A549 (cell line): ENCODE results near the gene TUT1. TPM values are rescaled to one million over a fixed set of nuclear protein-coding genes. Genes with fewer than 3 reads are reported as not detected.

ENCODE experiments used
- ATAC-seq, 2 experiments: fragments of 200-7000 bp in 1 of 2; fragments of >200 bp in 1 of 2; cut with Nextera tagmentation in 1 of 2; cut with Tn5 transposase in 1 of 2; 3 replicates each; pipeline versions ENCODE4 v1.8.0 to v1.9.1; 2018 to 2020; ENCODE audit warnings: mild to moderate bottlenecking in 1 of 2, moderate library complexity in 1 of 2
- CTCF ChIA-PET: fragments of 300-600 bp; sonication (Branson Sonifier 250); formaldehyde crosslinking; extraction: SDS; loops from one replicate; lab custom pipeline; 2021; ENCODE audit warnings: antibody characterized with exemption, inconsistent platforms; lab: Yijun Ruan, JAX
- POLR2A ChIA-PET: fragments of 350-600 bp; formaldehyde crosslinking; extraction: SDS; loops from one replicate; lab custom pipeline; 2021; ENCODE audit warnings: antibody characterized with exemption, inconsistent platforms; lab: Yijun Ruan, JAX
- DNase-seq, 2 experiments: peaks; one replicate each; pipeline versions ENCODE4 v3.0.0 to v3.0.0-alpha.2; 2011 to 2016; ENCODE audit warnings: low read depth in 1 of 2, low spot score in 1 of 2
- FAIRE-seq: peaks from 2 replicates; lab custom pipeline; 2011; peaks lifted over from hg19 to GRCh38; lab: Jason Lieb, UNC
- H3K27ac ChIP-seq, 2 experiments: fragments of >200 bp; sonication (Bioruptor Twin); formaldehyde crosslinking; 3 replicates each; pipeline ENCODE4 v1.5.1; 2016 to 2017
- H3K4me1 ChIP-seq: fragments of >200 bp; sonication (Bioruptor Twin); formaldehyde crosslinking; 3 replicates; pipeline ENCODE4 v1.6.1; 2016
- H3K4me2 ChIP-seq: fragments of >200 bp; sonication (Bioruptor Twin); formaldehyde crosslinking; 3 replicates; pipeline ENCODE4 v1.6.1; 2016
- H3K4me3 ChIP-seq: fragments of >200 bp; sonication (Bioruptor Twin); formaldehyde crosslinking; 3 replicates; pipeline ENCODE4 v1.5.1; 2016
- H3K9me3 ChIP-seq: fragments of >200 bp; sonication (Bioruptor Twin); formaldehyde crosslinking; 3 replicates; pipeline ENCODE4 v1.6.1; 2016
- CEBPB ChIP-seq, 2 experiments: fragments of >200 bp in 1 of 2; sonication (Bioruptor Twin) in 1 of 2; formaldehyde crosslinking in 1 of 2; IDR thresholded peaks; 2 replicates each; pipeline ENCODE4 v1.6.1; 2012 to 2016
- EHMT2 ChIP-seq: fragments of 200-600 bp; sonication (generic); IDR thresholded peaks from 2 replicates; pipeline ENCODE4 v1.6.1; 2016; ENCODE audit warnings: antibody characterized with exemption, low read depth, mild to moderate bottlenecking, moderate library complexity
- ESRRA ChIP-seq: fragments of 150-350 bp; IDR thresholded peaks from 2 replicates; pipeline ENCODE4 v1.6.1; 2014; ENCODE audit warnings: mild to moderate bottlenecking, low read length, borderline replicate concordance
- FOSL2 ChIP-seq, 2 experiments: fragments of 450-650 bp in 1 of 2; fragments of >200 bp in 1 of 2; sonication (Bioruptor Twin) in 1 of 2; formaldehyde crosslinking; IDR thresholded peaks; 2 replicates each; pipeline versions ENCODE4 v1.5.0 to v1.6.1; 2016 to 2020; ENCODE audit warnings: mild to moderate bottlenecking in 1 of 2, moderate library complexity in 1 of 2
- GATA3 ChIP-seq: IDR thresholded peaks from 2 replicates; pipeline ENCODE4 v1.6.1; 2012; ENCODE audit warnings: borderline replicate concordance
- HOXB13 ChIP-seq: fragments of 250-450 bp; sonication (Bioruptor Pico); IDR thresholded peaks from 2 replicates; pipeline ENCODE4 v1.5.0; 2020; ENCODE audit warnings: low read depth, mild to moderate bottlenecking, moderate library complexity
- MAFK ChIP-seq: fragments of 450-650 bp; IDR thresholded peaks from 2 replicates; pipeline ENCODE4 v1.6.1; 2014; ENCODE audit not compliant: partially characterized antibody
- NPAS2 ChIP-seq: fragments of 250-450 bp; sonication (Bioruptor Pico); IDR thresholded peaks from 2 replicates; pipeline ENCODE4 v1.8.0; 2022; ENCODE audit warnings: mild to moderate bottlenecking, moderate library complexity, borderline replicate concordance
- PHF8 ChIP-seq: fragments of 200-600 bp; sonication (generic); IDR thresholded peaks from 2 replicates; pipeline ENCODE4 v1.6.1; 2016; ENCODE audit warnings: low read depth, mild to moderate bottlenecking, antibody characterized with exemption, moderate library complexity, borderline replicate concordance
- RAD21 ChIP-seq, 2 experiments: fragments of >200 bp in 1 of 2; sonication (Bioruptor Twin) in 1 of 2; formaldehyde crosslinking in 1 of 2; IDR thresholded peaks in 1 of 2; conservative IDR thresholded peaks in 1 of 2; 2 replicates in 1 of 2; 3 replicates in 1 of 2; pipeline ENCODE4 v1.6.1; 2012 to 2018; ENCODE audit warnings: inconsistent platforms in 1 of 2
- RARB ChIP-seq: fragments of 250-450 bp; sonication (Bioruptor Pico); IDR thresholded peaks from 2 replicates; pipeline ENCODE4 v1.8.0; 2021; ENCODE audit warnings: mild to moderate bottlenecking, moderate library complexity
- RFX5 ChIP-seq: fragments of 450-650 bp; IDR thresholded peaks from 2 replicates; pipeline ENCODE4 v1.7.1; 2014; ENCODE audit warnings: antibody characterized with exemption, mild to moderate bottlenecking, moderate library complexity
- SMC3 ChIP-seq: fragments of >200 bp; sonication (Bioruptor Twin); formaldehyde crosslinking; IDR thresholded peaks from 3 replicates; pipeline ENCODE4 v1.6.1; 2018; ENCODE audit warnings: inconsistent platforms
- SREBF2 ChIP-seq: fragments of 450-650 bp; IDR thresholded peaks from 2 replicates; pipeline ENCODE4 v1.6.1; 2014; ENCODE audit warnings: mild to moderate bottlenecking, moderate library complexity
- TFCP2L1 ChIP-seq: fragments of 250-450 bp; sonication (Bioruptor Pico); IDR thresholded peaks from 2 replicates; pipeline ENCODE4 v1.5.0; 2021; ENCODE audit warnings: mild to moderate bottlenecking
- TP53 ChIP-seq: fragments of 250-450 bp; sonication (Bioruptor Pico); IDR thresholded peaks from 2 replicates; pipeline ENCODE4 v1.5.0; 2021; ENCODE audit warnings: mild to moderate bottlenecking, moderate library complexity
- ZC3H11A ChIP-seq: fragments of 450-650 bp; IDR thresholded peaks from 2 replicates; pipeline ENCODE4 v1.6.1; 2014; ENCODE audit warnings: antibody characterized with exemption, mild to moderate bottlenecking
- ZFP36 ChIP-seq: fragments of 450-650 bp; IDR thresholded peaks from 2 replicates; pipeline ENCODE4 v1.6.1; 2014; ENCODE audit warnings: borderline replicate concordance; ENCODE audit not compliant: partially characterized antibody
- WGBS: methylation state at CpG from one replicate; pipeline ENCODE4 v1.1.6; 2017; ENCODE audit errors: missing lambda C conversion rate; 5-methylcytosine and 5-hydroxymethylcytosine counted together
- polyA plus RNA-seq, 4 experiments: library from polyadenylated mRNA; depleted of rRNA in 3 of 4; stranded (reverse); fragments of >200 nt; fragmentation: RNase III in 1 of 4; extraction: RNeasy Plus Mini Kit Qiagen cat#74134 plus additional on column Dnase treatment in 1 of 4; gene quantifications; 2 replicates in 3 of 4; 3 replicates in 1 of 4; pipeline ENCODE4 v1.2.3, GENCODE V29; 2011 to 2017
- TF ChIP-seq, protein P1 (sequence below): fragments of 200-600 bp; sonication (generic); IDR thresholded peaks from 2 replicates; pipeline ENCODE4 v1.6.1; 2016; ENCODE audit warnings: antibody characterized with exemption, mild to moderate bottlenecking, moderate library complexity
- TF ChIP-seq, protein P2 (sequence below): fragments of 450-650 bp; IDR thresholded peaks from 2 replicates; pipeline ENCODE4 v1.6.1; 2014; ENCODE audit warnings: antibody characterized with exemption
- TF ChIP-seq, protein P3 (sequence below): fragments of >200 bp; sonication (Bioruptor Twin); formaldehyde crosslinking; IDR thresholded peaks from 3 replicates; pipeline ENCODE4 v1.6.1; 2016
- TF ChIP-seq, protein P4 (sequence below): fragments of 250-450 bp; sonication (Bioruptor Pico); IDR thresholded peaks from 2 replicates; pipeline ENCODE4 v1.5.0; 2021; ENCODE audit warnings: mild to moderate bottlenecking, moderate library complexity, borderline replicate concordance

TUT1 gene
- polyA plus RNA-seq, 2 of the 4 experiments (the other 2 are of a cell fraction): 11.1 to 15.5 TPM

DNA sequence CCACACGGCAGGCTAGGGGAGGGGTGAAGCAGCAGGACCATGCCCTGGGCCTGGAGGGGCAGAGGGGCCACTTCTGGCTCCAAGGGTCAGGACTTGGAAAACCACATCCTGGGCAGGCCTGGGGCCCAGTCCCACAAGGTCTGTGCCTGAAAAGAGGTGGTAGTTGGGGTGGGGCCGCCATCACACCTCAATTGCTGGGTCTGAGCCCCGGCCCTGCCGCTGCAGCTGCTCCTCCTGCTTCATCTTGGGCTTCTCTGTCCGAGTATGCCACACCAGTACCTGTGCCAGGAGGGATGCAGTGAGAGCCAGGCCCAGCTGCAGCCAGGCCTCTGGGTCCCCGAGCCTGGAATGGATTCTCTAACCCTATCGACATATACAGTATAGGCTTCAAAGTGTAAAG, 24.2 kb upstream of the TUT1 start (continued):
- TF ChIP-seq, protein P1, sequence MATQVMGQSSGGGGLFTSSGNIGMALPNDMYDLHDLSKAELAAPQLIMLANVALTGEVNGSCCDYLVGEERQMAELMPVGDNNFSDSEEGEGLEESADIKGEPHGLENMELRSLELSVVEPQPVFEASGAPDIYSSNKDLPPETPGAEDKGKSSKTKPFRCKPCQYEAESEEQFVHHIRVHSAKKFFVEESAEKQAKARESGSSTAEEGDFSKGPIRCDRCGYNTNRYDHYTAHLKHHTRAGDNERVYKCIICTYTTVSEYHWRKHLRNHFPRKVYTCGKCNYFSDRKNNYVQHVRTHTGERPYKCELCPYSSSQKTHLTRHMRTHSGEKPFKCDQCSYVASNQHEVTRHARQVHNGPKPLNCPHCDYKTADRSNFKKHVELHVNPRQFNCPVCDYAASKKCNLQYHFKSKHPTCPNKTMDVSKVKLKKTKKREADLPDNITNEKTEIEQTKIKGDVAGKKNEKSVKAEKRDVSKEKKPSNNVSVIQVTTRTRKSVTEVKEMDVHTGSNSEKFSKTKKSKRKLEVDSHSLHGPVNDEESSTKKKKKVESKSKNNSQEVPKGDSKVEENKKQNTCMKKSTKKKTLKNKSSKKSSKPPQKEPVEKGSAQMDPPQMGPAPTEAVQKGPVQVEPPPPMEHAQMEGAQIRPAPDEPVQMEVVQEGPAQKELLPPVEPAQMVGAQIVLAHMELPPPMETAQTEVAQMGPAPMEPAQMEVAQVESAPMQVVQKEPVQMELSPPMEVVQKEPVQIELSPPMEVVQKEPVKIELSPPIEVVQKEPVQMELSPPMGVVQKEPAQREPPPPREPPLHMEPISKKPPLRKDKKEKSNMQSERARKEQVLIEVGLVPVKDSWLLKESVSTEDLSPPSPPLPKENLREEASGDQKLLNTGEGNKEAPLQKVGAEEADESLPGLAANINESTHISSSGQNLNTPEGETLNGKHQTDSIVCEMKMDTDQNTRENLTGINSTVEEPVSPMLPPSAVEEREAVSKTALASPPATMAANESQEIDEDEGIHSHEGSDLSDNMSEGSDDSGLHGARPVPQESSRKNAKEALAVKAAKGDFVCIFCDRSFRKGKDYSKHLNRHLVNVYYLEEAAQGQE: no peak
- TF ChIP-seq EHMT2 (no peak), ZFP36 (no peak), CEBPB (IDR thresholded peaks at IDR 0.05) (no peak), PHF8 (no peak), FOSL2 (IDR thresholded peaks at IDR 0.05) (no peak), FOSL2 (CRISPR knock-in tag; IDR thresholded peaks at IDR 0.05) (no peak), GATA3 (no peak), SMC3 (no peak)
- TF ChIP-seq, protein P2, sequence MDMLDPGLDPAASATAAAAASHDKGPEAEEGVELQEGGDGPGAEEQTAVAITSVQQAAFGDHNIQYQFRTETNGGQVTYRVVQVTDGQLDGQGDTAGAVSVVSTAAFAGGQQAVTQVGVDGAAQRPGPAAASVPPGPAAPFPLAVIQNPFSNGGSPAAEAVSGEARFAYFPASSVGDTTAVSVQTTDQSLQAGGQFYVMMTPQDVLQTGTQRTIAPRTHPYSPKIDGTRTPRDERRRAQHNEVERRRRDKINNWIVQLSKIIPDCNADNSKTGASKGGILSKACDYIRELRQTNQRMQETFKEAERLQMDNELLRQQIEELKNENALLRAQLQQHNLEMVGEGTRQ: no peak

DNA sequence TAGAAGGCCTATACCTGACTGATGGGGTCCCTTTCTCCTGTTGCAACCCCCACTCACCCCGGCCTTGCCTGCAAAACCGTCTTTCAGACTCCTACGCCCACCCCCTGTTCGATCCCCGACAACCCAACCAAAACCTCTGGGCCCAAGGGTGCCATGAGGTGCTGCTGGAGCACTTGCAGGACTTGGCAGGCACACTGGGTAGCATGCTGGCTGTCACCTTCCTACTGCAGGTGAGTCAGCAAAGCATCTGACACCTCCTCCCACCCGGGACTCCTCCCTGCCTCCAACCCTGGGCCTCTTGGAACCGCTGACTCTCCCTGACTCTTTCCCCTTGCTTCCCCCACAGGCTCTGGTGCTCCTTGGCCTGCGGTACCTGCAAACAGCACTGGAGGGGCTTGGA, 23.0 kb upstream of the TUT1 start:
- no peak for DNase-seq
- no peak for ATAC-seq
- ChIA-PET CTCF (interaction anchor here (1.1 to 4.1 kb wide), 3 partner anchors 8 to 219 kb away, joined by 4 to 48 read pairs (median 5); partner anchors contain the start of genes B3GAT3, C11orf98 and CSKMT), POLR2A (interaction anchor here (0.6 kb wide), 1 partner anchor 257 kb away, joined by 4 read pairs; no protein-coding TSS in a partner anchor)
- no peak for TF ChIP-seq ZC3H11A
- TF ChIP-seq MAFK: no peak
- no peak for TF ChIP-seq TP53 (CRISPR knock-in tag)
- no peak for TF ChIP-seq NPAS2
- no peak for TF ChIP-seq RFX5
- TF ChIP-seq SREBF2: no peak
- no peak for TF ChIP-seq FOSL2 (IDR thresholded peaks at IDR 0.05)
- no peak for TF ChIP-seq FOSL2 (CRISPR knock-in tag; IDR thresholded peaks at IDR 0.05)
- TF ChIP-seq RAD21 (conservative IDR thresholded peaks at IDR 0.05 in 1 of 2, IDR thresholded peaks at IDR 0.05 in 1 of 2): no peak
- TF ChIP-seq TFCP2L1: no peak
- TF ChIP-seq ESRRA: no peak
- no peak for TF ChIP-seq RARB (CRISPR knock-in tag)
- no peak for TF ChIP-seq HOXB13
- TF ChIP-seq, protein P3, sequence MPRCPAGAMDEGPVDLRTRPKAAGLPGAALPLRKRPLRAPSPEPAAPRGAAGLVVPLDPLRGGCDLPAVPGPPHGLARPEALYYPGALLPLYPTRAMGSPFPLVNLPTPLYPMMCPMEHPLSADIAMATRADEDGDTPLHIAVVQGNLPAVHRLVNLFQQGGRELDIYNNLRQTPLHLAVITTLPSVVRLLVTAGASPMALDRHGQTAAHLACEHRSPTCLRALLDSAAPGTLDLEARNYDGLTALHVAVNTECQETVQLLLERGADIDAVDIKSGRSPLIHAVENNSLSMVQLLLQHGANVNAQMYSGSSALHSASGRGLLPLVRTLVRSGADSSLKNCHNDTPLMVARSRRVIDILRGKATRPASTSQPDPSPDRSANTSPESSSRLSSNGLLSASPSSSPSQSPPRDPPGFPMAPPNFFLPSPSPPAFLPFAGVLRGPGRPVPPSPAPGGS: no peak
- TF ChIP-seq, protein P4, sequence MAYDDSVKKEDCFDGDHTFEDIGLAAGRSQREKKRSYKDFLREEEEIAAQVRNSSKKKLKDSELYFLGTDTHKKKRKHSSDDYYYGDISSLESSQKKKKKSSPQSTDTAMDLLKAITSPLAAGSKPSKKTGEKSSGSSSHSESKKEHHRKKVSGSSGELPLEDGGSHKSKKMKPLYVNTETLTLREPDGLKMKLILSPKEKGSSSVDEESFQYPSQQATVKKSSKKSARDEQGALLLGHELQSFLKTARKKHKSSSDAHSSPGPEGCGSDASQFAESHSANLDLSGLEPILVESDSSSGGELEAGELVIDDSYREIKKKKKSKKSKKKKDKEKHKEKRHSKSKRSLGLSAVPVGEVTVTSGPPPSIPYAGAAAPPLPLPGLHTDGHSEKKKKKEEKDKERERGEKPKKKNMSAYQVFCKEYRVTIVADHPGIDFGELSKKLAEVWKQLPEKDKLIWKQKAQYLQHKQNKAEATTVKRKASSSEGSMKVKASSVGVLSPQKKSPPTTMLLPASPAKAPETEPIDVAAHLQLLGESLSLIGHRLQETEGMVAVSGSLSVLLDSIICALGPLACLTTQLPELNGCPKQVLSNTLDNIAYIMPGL (CRISPR knock-in tag): no peak
- Histone ChIP-seq H3K4me2 (no peak overlapping the region), H3K4me3 (no peak overlapping the region), H3K27ac (peak overlapping the region in 1 of 2 experiments; percentile 98; a peak in 3 of 6 replicates), H3K9me3 (no peaks in the 10 kb centered on the region), H3K4me1 (peaks cover 29% of the 10 kb centered on the region)
- FAIRE-seq: no peak
- WGBS: 80% methylated on average over 8 of the region's 8 CpGs
